ENCODE results near the gene RNF32. TPM values are rescaled to one million over a fixed set of nuclear protein-coding genes. Genes with fewer than 3 reads are reported as not detected.
"Not testable (repeated sequence)": the region's sequence is repeated elsewhere in the genome, so short reads cannot be mapped to it uniquely, and the experiment has no call there.

RNF32 gene
- total RNA-seq, 4 donors from 2014 or later = 0.42 to 6.0 (median 1.5) TPM; not detected in 1

DNA sequence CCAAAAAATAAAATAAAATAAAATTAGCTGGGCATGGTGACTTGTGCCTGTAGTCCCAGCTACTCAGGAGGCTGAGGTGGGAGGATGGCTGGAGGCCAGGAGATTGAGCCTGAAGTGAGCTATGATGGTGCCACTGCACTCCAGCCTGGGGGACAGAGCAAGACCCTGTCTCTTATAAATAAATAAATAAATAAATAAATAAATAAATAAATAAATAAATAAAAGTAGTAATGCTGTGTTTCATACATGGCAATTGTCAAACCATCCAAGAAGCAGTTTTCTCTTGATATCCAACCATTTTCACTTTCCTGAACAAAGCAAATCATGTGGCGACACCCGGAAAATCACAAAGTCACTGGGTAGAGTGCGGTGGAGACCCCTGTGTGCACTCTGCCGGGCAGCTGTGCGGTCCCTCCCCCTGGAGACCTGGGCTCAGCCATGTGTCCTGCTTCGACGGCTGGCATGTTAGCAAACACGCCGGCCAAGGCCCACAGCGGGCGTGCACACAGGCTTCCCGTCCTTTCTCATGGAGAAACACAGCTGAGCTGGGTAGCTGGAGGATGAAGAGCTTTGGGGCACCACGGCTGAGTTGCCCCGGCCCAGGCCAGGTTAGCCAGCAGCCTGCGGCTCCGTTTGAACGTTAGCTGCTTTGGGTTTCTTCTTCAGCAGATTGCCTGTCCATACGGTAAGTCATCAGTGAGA lies 22.3 kb upstream of the RNF32 start:
- Histone ChIP-seq H3K27ac (no peak overlapping the region), H3K4me1 (peaks cover 0 to 3% (median 0%) of the 10 kb centered on the region in 4 donors), H3K4me3 (no peak overlapping the region), H3K36me3 (no peaks in the 10 kb centered on the region), H3K9me3 (peaks cover 0 to 4% (median 0%) of the 10 kb centered on the region in 4 donors), H3K27me3 (peaks cover 0 to 27% of the 10 kb centered on the region in 2 donors)
- TF ChIP-seq, protein P1, sequence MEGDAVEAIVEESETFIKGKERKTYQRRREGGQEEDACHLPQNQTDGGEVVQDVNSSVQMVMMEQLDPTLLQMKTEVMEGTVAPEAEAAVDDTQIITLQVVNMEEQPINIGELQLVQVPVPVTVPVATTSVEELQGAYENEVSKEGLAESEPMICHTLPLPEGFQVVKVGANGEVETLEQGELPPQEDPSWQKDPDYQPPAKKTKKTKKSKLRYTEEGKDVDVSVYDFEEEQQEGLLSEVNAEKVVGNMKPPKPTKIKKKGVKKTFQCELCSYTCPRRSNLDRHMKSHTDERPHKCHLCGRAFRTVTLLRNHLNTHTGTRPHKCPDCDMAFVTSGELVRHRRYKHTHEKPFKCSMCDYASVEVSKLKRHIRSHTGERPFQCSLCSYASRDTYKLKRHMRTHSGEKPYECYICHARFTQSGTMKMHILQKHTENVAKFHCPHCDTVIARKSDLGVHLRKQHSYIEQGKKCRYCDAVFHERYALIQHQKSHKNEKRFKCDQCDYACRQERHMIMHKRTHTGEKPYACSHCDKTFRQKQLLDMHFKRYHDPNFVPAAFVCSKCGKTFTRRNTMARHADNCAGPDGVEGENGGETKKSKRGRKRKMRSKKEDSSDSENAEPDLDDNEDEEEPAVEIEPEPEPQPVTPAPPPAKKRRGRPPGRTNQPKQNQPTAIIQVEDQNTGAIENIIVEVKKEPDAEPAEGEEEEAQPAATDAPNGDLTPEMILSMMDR (IDR thresholded peaks at IDR 0.05) = no peak
- TF ChIP-seq POLR2A (IDR thresholded peaks at IDR 0.05) = no peak
- WGBS, 2 donors = 88 to 93% methylated on average over 18 of the region's 18 CpGs
- no peak for DNase-seq (ENCODE audit: low spot score in 2 of 2)

DNA sequence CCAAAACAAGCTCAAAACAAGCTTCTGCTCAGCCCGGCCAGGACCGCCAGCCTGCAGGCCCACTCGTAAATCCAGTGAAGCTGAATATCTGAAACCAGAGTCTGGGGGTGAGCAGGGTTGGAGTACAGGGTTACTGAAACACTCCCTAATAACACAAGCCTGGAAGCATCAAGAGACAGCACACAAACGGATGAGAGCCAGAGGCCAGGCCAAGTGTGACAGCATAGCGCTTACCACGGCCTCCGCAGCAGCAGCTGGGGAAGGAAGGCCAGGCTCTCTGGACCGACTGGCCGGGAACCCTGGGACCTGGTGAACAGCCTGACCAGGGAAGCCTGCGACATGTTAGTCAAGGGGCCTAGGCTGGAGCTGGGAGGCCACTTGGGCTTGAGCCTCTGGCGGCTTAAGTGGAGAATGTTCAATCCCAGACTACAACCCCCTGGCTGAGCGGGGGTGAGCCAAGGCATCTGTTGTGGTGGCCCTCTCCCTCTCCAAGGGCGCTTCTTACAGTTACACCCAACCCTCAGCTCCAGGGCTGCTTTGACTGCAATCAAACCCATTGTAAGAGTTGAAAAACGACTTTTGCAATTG lies 21.7 kb upstream of the RNF32 start:
- 72 to 79% methylated on average over 13 to 14 of the region's 14 CpGs for WGBS, 2 donors
- peaks cover 0 to 4% (median 0%) of the 10 kb centered on the region in 4 donors for H3K9me3 ChIP-seq
- H3K27me3 ChIP-seq = peaks cover 0 to 27% of the 10 kb centered on the region in 2 donors
- H3K4me3 ChIP-seq = no peak overlapping the region
- TF ChIP-seq POLR2A (IDR thresholded peaks at IDR 0.05) = no peak
- TF ChIP-seq, protein P1 (IDR thresholded peaks at IDR 0.05) = no peak
- TF ChIP-seq EP300 (IDR thresholded peaks at IDR 0.05) = no peak
- H3K27ac ChIP-seq = no peak overlapping the region
- peaks cover 0 to 3% (median 0%) of the 10 kb centered on the region in 4 donors for H3K4me1 ChIP-seq
- H3K36me3 ChIP-seq = no peaks in the 10 kb centered on the region
- no peak for DNase-seq (ENCODE audit: low spot score in 2 of 2)

DNA sequence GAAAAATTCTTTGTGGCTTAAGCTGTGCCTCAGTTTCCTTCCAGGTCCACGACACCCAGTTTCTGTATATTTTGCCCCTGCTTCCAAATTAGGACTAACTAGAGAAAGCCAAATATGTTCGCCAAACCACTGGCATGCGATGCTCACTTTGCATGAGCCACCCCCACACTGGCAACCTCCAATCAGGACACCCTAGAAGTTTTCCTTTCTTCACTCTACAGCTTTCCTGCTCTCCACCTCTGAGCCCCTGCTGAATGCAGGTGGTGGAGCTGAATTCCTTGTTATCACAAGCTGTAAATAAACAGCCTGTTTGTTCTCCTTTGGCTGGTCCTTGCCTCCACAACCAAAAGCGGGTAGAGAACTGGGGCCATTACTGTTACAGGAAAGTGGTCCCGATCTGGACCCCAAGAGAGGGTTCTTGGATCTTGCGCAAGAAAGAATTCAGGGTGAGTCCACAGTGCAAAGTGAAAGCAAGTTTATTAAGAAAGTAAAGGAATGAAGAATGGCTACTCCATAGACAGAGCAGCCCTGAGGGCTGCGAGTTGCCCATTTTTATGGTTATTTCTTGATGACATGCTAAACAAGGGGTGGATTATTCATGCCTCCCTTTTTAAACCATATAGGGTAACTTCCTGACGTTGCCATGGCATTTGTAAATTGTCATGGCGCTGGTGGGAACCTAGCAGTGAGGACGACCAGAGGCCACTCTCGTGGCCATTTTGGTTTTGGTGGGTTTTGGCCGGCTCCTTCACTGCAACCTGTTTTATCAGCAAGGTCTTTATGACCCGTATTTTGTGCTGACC lies 20.9 kb upstream of the RNF32 start:
- not testable (repeated sequence) for H3K36me3 ChIP-seq; H3K27ac ChIP-seq; DNase-seq (ENCODE audit: low spot score in 2 of 2); H3K9me3 ChIP-seq; H3K4me1 ChIP-seq; H3K4me3 ChIP-seq
- H3K27me3 ChIP-seq = peaks cover 0 to 27% of the 10 kb centered on the region in 2 donors
- 86 to 88% methylated on average over 13 of the region's 13 CpGs for WGBS, 2 donors

DNA sequence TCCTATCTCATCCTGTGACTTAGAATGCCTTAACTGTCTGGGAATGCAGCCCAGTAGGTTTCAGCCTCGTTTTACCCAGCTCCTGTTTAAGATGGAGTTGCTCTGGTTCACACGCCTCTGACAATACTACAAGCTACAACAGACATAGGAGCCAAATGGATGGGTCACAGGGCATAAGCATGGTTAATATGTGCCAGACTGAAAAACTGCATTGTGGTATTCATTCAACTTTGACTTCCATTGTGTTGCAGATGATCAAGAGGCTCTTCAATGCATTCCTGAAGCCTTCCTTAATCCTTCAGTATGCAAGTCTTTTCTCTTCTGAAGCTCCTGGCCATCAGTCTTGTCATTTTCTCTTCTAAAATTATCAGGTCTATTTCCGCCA lies 20.3 kb upstream of the RNF32 start:
- Histone ChIP-seq H3K27me3 (peaks cover 0 to 27% of the 10 kb centered on the region in 2 donors), H3K9me3 (peaks cover 0 to 4% (median 0%) of the 10 kb centered on the region in 4 donors), H3K4me3 (no peak overlapping the region), H3K4me1 (peaks cover 0 to 3% (median 0%) of the 10 kb centered on the region in 4 donors), H3K36me3 (no peaks in the 10 kb centered on the region), H3K27ac (no peak overlapping the region)
- no peak for DNase-seq (ENCODE audit: low spot score in 2 of 2)
- 74 to 80% methylated on average over 3 of the region's 3 CpGs for WGBS, 2 donors
- TF ChIP-seq POLR2A (IDR thresholded peaks at IDR 0.05) (no peak), EP300 (IDR thresholded peaks at IDR 0.05) (no peak)
- TF ChIP-seq, protein P1 (IDR thresholded peaks at IDR 0.05) = no peak

DNA sequence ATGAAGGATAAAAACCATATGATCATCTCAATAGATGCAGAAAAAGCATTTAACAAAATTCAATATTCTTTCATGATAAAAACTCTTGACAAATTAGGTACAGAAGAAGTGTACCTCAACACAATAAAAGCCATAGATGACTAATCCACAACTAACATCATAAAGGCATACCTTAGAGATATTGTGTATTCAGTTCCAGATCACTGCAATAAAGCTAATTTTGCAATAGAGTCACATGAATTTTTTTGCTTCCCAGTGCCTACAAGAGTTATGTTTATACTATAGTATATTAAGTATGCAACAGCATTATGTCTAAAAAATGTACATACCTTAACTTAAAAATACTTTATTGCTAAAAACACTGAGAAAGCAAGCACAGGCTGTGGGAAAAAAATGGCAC lies 18.9 kb upstream of the RNF32 start:
- Histone ChIP-seq H3K4me3 (no peak overlapping the region), H3K27ac (no peak overlapping the region), H3K36me3 (no peaks in the 10 kb centered on the region), H3K9me3 (peaks cover 0 to 7% (median 0%) of the 10 kb centered on the region in 4 donors), H3K4me1 (no peaks in the 10 kb centered on the region), H3K27me3 (peaks cover 0 to 27% of the 10 kb centered on the region in 2 donors)
- TF ChIP-seq, protein P1 (IDR thresholded peaks at IDR 0.05) = no peak
- no peak for TF ChIP-seq EP300 (IDR thresholded peaks at IDR 0.05)
- TF ChIP-seq POLR2A (IDR thresholded peaks at IDR 0.05) = no peak
- DNase-seq (ENCODE audit: low spot score in 2 of 2) = no peak

Measured in tibial nerve (tissue), 4 donors.